Measurements from ENCODE around the gene ZNF112. TPM values are rescaled to one million over a fixed set of nuclear protein-coding genes. Genes with fewer than 3 reads are reported as not detected.
"Not testable (repeated sequence)": the region's sequence is repeated elsewhere in the genome, so short reads cannot be mapped to it uniquely, and the experiment has no call there.

Gene ZNF112
- total RNA-seq (under 1 TPM in 3 of 5 experiments, not detected in 2; 0.16 to 0.40 (median 0.17) TPM), polyA plus RNA-seq (not detected), total RNA-seq (not detected)

- H3K27ac ChIP-seq (ENCODE audit: low read depth, low read length): no peak within 1 kb of the TSS
Measured at GRCh38 chr19:44356383-44357111, at the start of gene ZNF112. TSS of gene ZNF112 (minus strand) at chr19:44356680. CDS start at chr19:44340539, 16,141 bp downstream.

DNA sequence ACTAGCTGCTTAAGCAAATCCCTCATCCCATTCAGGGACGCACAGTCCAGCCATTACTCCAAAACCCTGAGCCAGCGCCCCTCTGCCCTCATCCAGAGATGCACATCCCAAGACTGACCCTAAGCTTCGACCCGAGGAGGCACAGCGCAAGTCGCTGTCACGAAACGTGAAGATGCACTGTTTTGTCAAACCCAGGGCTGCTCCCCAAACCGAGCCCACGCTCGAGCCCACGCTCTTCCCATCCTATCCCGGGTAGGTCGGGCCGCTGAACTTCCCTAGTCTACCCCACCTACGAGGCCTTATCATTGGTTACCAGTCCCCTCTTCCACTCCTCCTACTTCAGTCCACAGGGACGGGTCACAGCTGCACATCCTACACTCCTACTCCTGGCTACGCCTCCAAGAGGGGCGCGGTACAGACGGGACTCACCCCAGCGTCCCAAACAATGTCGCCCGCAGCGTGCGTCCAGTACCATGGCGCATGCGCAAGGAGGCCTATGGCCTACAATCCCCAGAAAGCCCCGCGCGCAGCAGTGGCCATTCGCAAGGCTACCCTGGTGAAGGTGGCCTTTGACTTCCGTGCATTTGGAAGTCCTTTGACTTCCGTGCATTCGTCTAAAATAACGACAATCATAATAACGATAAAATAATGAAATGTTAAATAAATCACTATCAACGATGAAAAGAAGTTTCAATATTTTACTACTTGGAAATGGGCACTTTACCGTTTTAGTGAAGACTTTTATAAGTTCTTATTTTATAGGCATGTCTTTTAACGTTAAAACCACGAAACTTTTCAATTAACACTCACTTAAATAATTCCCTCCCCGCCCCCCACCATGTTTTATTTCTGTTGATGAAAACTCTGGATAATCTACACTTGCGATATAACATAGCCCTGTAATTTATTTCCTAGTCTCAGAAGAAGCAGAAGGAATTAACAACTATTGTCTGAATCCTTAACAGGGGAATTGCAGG is 44.9 kb upstream of the ZNF112 start, which contains the start of gene ZNF285:
Gene ZNF285 (minus strand): TSS at position 470 of the 977 bp plus-strand sequence. CDS start 4,395 bp downstream, outside the sequence.
- Histone ChIP-seq H3K4me3 (ENCODE audit: low read length) (peak within 1 kb of the TSS; percentile 57), H3K9me3 (ENCODE audit: control insufficient read depth in 2 of 3, low read length in 3 of 3) (peaks cover 0 to 8% (median 0%) of the 10 kb centered on the region in 3 experiments), H3K27me3 (ENCODE audit: control insufficient read depth in 2 of 2, insufficient read depth in 2 of 2, low read length in 2 of 2) (no peaks in the 10 kb centered on the region), H3K4me1 (ENCODE audit: control insufficient read depth in 2 of 2, insufficient read depth in 2 of 2, low read length in 2 of 2) (no peaks in the 10 kb centered on the region), H3K27ac (ENCODE audit: low read depth, low read length) (no peak within 1 kb of the TSS), H3K36me3 (ENCODE audit: control insufficient read depth in 2 of 3, insufficient read depth in 3 of 3, low read length in 3 of 3) (no peaks in the 10 kb centered on the region)
- intact Hi-C loops (cut with micrococcal nuclease): loop anchor here (1.0 kb wide), 2 partner anchors 96 to 99 kb away; partner anchors contain the start of genes ZNF180 (in 2 of the 2) and ZNF235 (in 1 of the 2)
- ATAC-seq (peak; percentile 92), DNase-seq (peak; percentile 48 to 79 (median 63))
- POLR2A ChIA-PET: no interaction called here
- Mint-ChIP-seq H3K4me1 (peaks cover 4 to 14% (median 6%) of the 10 kb centered on the region in 7 donors), H3K27ac (peak within 1 kb of the TSS; percentile 14 to 94 (median 68)), H3K4me3 (peak within 1 kb of the TSS; percentile 90 to 100 (median 92)), H3K9me3 (peaks cover 0 to 79% (median 42%) of the 10 kb centered on the region in 11 donors), H3K27me3 (peaks cover 0 to 20% (median 8%) of the 10 kb centered on the region in 5 donors), H3K36me3 (peaks cover 3 to 41% (median 27%) of the 10 kb centered on the region in 5 donors)
- CTCF ChIA-PET: no interaction called here

More at GRCh38 chr19:44356383-44357111, at the start of gene ZNF112:
- Histone ChIP-seq H3K4me3 (ENCODE audit: low read length) (peak within 1 kb of the TSS; percentile 37), H3K36me3 (ENCODE audit: control insufficient read depth in 2 of 3, insufficient read depth in 3 of 3, low read length in 3 of 3) (no peaks in the 10 kb centered on the region), H3K4me1 (ENCODE audit: control insufficient read depth in 2 of 2, insufficient read depth in 2 of 2, low read length in 2 of 2) (no peaks in the 10 kb centered on the region), H3K9me3 (ENCODE audit: control insufficient read depth in 2 of 3, low read length in 3 of 3) (peaks cover 0 to 9% (median 0%) of the 10 kb centered on the region in 3 experiments), H3K27me3 (ENCODE audit: control insufficient read depth in 2 of 2, insufficient read depth in 2 of 2, low read length in 2 of 2) (no peaks in the 10 kb centered on the region)
- Mint-ChIP-seq H3K36me3 (peaks cover 0 to 22% (median 2%) of the 10 kb centered on the region in 5 donors), H3K27ac (peak within 1 kb of the TSS in 1 of 9 donors; percentile 79), H3K4me3 (peak within 1 kb of the TSS in 9 of 10 donors; percentile 36 to 76 (median 64)), H3K9me3 (peaks cover 13 to 98% (median 51%) of the 10 kb centered on the region in 11 donors), H3K4me1 (peaks cover 0 to 13% (median 5%) of the 10 kb centered on the region in 7 donors), H3K27me3 (peaks cover 0 to 28% (median 20%) of the 10 kb centered on the region in 5 donors)
- ChIA-PET CTCF (no interaction called here), POLR2A (no interaction called here)
- ATAC-seq: no peak
- peak in 1 of 9 donors; percentile 0 for DNase-seq
- intact Hi-C loops (cut with micrococcal nuclease): no loop called here

DNA sequence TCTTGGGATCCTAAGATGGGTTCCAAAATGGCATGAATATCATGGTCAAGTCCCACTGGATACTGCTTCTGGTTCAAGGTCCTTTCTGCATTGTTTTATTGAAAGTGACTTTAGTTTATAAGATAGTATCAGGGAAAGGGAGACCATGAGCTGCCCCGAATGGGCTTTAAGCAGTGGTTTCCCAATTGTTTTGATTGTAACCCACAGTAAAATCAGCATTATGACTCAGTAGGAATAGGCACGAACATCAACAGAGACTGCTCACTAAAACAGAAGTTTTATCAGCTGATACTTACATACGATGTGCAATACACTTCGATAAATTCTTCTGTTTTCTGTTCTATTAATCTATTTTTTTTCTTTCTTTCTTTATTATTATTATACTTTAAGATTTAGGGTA is 32.8 kb upstream of the ZNF112 start:
- Histone ChIP-seq H3K9me3 (ENCODE audit: control insufficient read depth in 2 of 3, low read length in 3 of 3) (peaks cover 0 to 39% (median 0%) of the 10 kb centered on the region in 3 experiments), H3K36me3 (ENCODE audit: control insufficient read depth in 2 of 3, insufficient read depth in 3 of 3, low read length in 3 of 3) (peaks cover 0 to 27% (median 0%) of the 10 kb centered on the region in 3 experiments)
- intact Hi-C loops (cut with micrococcal nuclease); H3K4me3 ChIP-seq (ENCODE audit: low read length); CTCF ChIA-PET; POLR2A ChIA-PET; ATAC-seq; H3K27me3 Mint-ChIP-seq; H3K4me3 Mint-ChIP-seq; H3K27me3 ChIP-seq (ENCODE audit: control insufficient read depth in 2 of 2, insufficient read depth in 2 of 2, low read length in 2 of 2); DNase-seq; H3K27ac Mint-ChIP-seq; H3K4me1 Mint-ChIP-seq; H3K4me1 ChIP-seq (ENCODE audit: control insufficient read depth in 2 of 2, insufficient read depth in 2 of 2, low read length in 2 of 2); H3K27ac ChIP-seq (ENCODE audit: low read depth, low read length): not testable (repeated sequence)
- peaks cover 27 to 88% (median 51%) of the 10 kb centered on the region in 11 donors for H3K9me3 Mint-ChIP-seq
- peaks cover 1 to 80% (median 59%) of the 10 kb centered on the region in 5 donors for H3K36me3 Mint-ChIP-seq

GRCh38 chr19:44374789-44375188 is 18.3 kb upstream of the ZNF112 start:
- Histone ChIP-seq H3K9me3 (ENCODE audit: control insufficient read depth in 2 of 3, low read length in 3 of 3) (peaks cover 0 to 13% (median 0%) of the 10 kb centered on the region in 3 experiments), H3K27me3 (ENCODE audit: control insufficient read depth in 2 of 2, insufficient read depth in 2 of 2, low read length in 2 of 2) (no peaks in the 10 kb centered on the region), H3K4me3 (ENCODE audit: low read length) (no peak overlapping the region), H3K27ac (ENCODE audit: low read depth, low read length) (no peak overlapping the region), H3K36me3 (ENCODE audit: control insufficient read depth in 2 of 3, insufficient read depth in 3 of 3, low read length in 3 of 3) (no peaks in the 10 kb centered on the region), H3K4me1 (ENCODE audit: control insufficient read depth in 2 of 2, insufficient read depth in 2 of 2, low read length in 2 of 2) (no peaks in the 10 kb centered on the region)
- H3K4me3 Mint-ChIP-seq: no peak overlapping the region
- intact Hi-C loops (cut with micrococcal nuclease): no loop called here
- peaks cover 0 to 22% (median 6%) of the 10 kb centered on the region in 5 donors for H3K36me3 Mint-ChIP-seq
- ChIA-PET POLR2A (no interaction called here), CTCF (interaction anchor here (0.6 kb wide), 1 partner anchor 1229 kb away, joined by 3 read pairs; no protein-coding TSS in a partner anchor)
- no peak overlapping the region for H3K27ac Mint-ChIP-seq
- H3K27me3 Mint-ChIP-seq: no peaks in the 10 kb centered on the region
- no peaks in the 10 kb centered on the region for H3K4me1 Mint-ChIP-seq
- ATAC-seq: no peak
- no peak for DNase-seq
- H3K9me3 Mint-ChIP-seq: peaks cover 8 to 94% (median 48%) of the 10 kb centered on the region in 11 donors

GRCh38 chr19:44371815-44372480 is 15.5 kb upstream of the ZNF112 start:
- ATAC-seq (no peak), DNase-seq (no peak)
- POLR2A ChIA-PET: no interaction called here
- Mint-ChIP-seq H3K36me3 (peaks cover 0 to 31% (median 6%) of the 10 kb centered on the region in 5 donors), H3K4me1 (no peaks in the 10 kb centered on the region), H3K27ac (no peak overlapping the region), H3K27me3 (peaks cover 0 to 9% (median 0%) of the 10 kb centered on the region in 5 donors), H3K9me3 (peaks cover 13 to 99% (median 48%) of the 10 kb centered on the region in 11 donors), H3K4me3 (no peak overlapping the region)
- Histone ChIP-seq H3K9me3 (ENCODE audit: control insufficient read depth in 2 of 3, low read length in 3 of 3) (peaks cover 0 to 13% (median 0%) of the 10 kb centered on the region in 3 experiments), H3K27me3 (ENCODE audit: control insufficient read depth in 2 of 2, insufficient read depth in 2 of 2, low read length in 2 of 2) (no peaks in the 10 kb centered on the region), H3K36me3 (ENCODE audit: control insufficient read depth in 2 of 3, insufficient read depth in 3 of 3, low read length in 3 of 3) (no peaks in the 10 kb centered on the region), H3K4me1 (ENCODE audit: control insufficient read depth in 2 of 2, insufficient read depth in 2 of 2, low read length in 2 of 2) (no peaks in the 10 kb centered on the region), H3K27ac (ENCODE audit: low read depth, low read length) (no peak overlapping the region), H3K4me3 (ENCODE audit: low read length) (no peak overlapping the region)
- CTCF ChIA-PET: no interaction called here
- intact Hi-C loops (cut with micrococcal nuclease): no loop called here

- H3K9me3 ChIP-seq (ENCODE audit: control insufficient read depth in 2 of 3, low read length in 3 of 3): peaks cover 0 to 3% (median 0%) of the 10 kb centered on the region in 3 experiments
- H3K4me1 Mint-ChIP-seq: no peaks in the 10 kb centered on the region
- no peaks in the 10 kb centered on the region for H3K4me1 ChIP-seq (ENCODE audit: control insufficient read depth in 2 of 2, insufficient read depth in 2 of 2, low read length in 2 of 2)
- H3K27me3 Mint-ChIP-seq: peaks cover 0 to 9% (median 5%) of the 10 kb centered on the region in 5 donors
- no peaks in the 10 kb centered on the region for H3K27me3 ChIP-seq (ENCODE audit: control insufficient read depth in 2 of 2, insufficient read depth in 2 of 2, low read length in 2 of 2)
- H3K27ac Mint-ChIP-seq: no peak overlapping the region
- ATAC-seq (no peak), DNase-seq (no peak)
- no peak overlapping the region for H3K27ac ChIP-seq (ENCODE audit: low read depth, low read length)
- peaks cover 0 to 20% (median 4%) of the 10 kb centered on the region in 5 donors for H3K36me3 Mint-ChIP-seq
- CTCF ChIA-PET: interaction anchor here (0.6 kb wide), 1 partner anchor 77 kb away, joined by 3 read pairs; no protein-coding TSS in a partner anchor
- no peak overlapping the region for H3K4me3 ChIP-seq (ENCODE audit: low read length)
- intact Hi-C loops (cut with micrococcal nuclease): no loop called here
- peaks cover 5 to 94% (median 37%) of the 10 kb centered on the region in 11 donors for H3K9me3 Mint-ChIP-seq
- no peaks in the 10 kb centered on the region for H3K36me3 ChIP-seq (ENCODE audit: control insufficient read depth in 2 of 3, insufficient read depth in 3 of 3, low read length in 3 of 3)
- H3K4me3 Mint-ChIP-seq: no peak overlapping the region
- POLR2A ChIA-PET: no interaction called here
Measured at GRCh38 chr19:44367024-44367423, 10.5 kb upstream of the ZNF112 start.

Measured in naive thymus-derived CD4-positive, alpha-beta T cell (primary cell).